ENCODE data around the gene POLR2C. TPM values are rescaled to one million over a fixed set of nuclear protein-coding genes. Genes with fewer than 3 reads are reported as not detected.

Gene POLR2C
- total and polyA plus RNA-seq, 10 of the 15 experiments (the other 5 are each of a cell fraction or from before 2014, with no cell fraction given): 26.9 to 93.0 (median 57.8) TPM

DNA sequence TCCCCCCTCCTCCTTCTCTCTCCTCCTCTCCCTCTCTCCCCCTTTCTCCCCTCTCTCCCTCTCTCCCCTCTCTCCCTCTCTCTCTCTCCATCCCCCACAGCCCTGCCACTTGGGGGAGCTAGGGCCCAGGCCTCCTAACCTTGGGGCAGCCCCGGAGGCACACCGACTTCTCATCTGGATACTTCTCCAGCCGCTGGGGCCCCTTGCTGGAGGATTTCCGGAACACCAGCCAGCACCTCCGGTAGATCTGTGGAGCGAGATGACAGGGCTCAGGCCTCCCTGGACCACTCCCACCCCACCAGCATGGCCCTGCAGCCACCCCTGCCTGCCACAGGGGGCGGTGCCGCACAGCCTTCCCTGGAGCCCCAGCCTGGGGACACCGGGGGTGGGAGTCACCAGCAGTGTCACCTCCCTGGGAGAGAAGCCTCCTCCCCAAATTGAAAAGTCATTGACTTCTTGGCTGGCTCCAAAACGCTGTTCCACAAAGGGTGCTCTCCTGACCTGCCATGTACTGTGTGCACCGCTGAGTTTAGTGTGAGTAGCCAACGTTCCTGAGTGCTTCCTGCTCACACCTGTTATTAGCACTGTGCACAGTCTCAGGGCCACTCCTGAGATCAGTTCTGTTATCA is 13.3 kb downstream of the POLR2C start (continued):
- TF ChIP-seq, protein P1, sequence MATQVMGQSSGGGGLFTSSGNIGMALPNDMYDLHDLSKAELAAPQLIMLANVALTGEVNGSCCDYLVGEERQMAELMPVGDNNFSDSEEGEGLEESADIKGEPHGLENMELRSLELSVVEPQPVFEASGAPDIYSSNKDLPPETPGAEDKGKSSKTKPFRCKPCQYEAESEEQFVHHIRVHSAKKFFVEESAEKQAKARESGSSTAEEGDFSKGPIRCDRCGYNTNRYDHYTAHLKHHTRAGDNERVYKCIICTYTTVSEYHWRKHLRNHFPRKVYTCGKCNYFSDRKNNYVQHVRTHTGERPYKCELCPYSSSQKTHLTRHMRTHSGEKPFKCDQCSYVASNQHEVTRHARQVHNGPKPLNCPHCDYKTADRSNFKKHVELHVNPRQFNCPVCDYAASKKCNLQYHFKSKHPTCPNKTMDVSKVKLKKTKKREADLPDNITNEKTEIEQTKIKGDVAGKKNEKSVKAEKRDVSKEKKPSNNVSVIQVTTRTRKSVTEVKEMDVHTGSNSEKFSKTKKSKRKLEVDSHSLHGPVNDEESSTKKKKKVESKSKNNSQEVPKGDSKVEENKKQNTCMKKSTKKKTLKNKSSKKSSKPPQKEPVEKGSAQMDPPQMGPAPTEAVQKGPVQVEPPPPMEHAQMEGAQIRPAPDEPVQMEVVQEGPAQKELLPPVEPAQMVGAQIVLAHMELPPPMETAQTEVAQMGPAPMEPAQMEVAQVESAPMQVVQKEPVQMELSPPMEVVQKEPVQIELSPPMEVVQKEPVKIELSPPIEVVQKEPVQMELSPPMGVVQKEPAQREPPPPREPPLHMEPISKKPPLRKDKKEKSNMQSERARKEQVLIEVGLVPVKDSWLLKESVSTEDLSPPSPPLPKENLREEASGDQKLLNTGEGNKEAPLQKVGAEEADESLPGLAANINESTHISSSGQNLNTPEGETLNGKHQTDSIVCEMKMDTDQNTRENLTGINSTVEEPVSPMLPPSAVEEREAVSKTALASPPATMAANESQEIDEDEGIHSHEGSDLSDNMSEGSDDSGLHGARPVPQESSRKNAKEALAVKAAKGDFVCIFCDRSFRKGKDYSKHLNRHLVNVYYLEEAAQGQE (IDR thresholded peaks at IDR 0.05; ENCODE audit: low read depth, low read length): no peak
- TF ChIP-seq, protein P2, sequence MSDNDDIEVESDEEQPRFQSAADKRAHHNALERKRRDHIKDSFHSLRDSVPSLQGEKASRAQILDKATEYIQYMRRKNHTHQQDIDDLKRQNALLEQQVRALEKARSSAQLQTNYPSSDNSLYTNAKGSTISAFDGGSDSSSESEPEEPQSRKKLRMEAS (IDR thresholded peaks at IDR 0.05; ENCODE audit: low read depth, low read length): no peak
- TF ChIP-seq SMC3 (IDR thresholded peaks at IDR 0.05; ENCODE audit: borderline replicate concordance, low read length) (peak; percentile 4; the same call in 1 of the 2 replicates), KAT2A (conservative IDR thresholded peaks at IDR 0.05; ENCODE audit: control insufficient read depth, low read depth, low read length) (no peak), HDGF (IDR thresholded peaks at IDR 0.05) (0 out of 2 replicates have a peak, but pooled peaks have one; percentile 40), IKZF1 (conservative IDR thresholded peaks at IDR 0.05) (0 out of 2 replicates have a peak, but pooled peaks have one; percentile 25), NFXL1 (IDR thresholded peaks at IDR 0.05; ENCODE audit: borderline replicate concordance) (no peak), RAD21 (IDR thresholded peaks at IDR 0.05; ENCODE audit: insufficient read depth, low read depth, low read length) (peak; percentile 54), BHLHE40 (IDR thresholded peaks at IDR 0.05; ENCODE audit: borderline replicate concordance in 1 of 2, low read depth in 2 of 2, low read length in 1 of 2) (0 out of 4 replicates have a peak, but pooled peaks of 1 of the 2 experiments have one; percentile 8), RUNX3 (IDR thresholded peaks at IDR 0.05; ENCODE audit: low read length) (no peak), DPF2 (IDR thresholded peaks at IDR 0.05) (0 out of 2 replicates have a peak, but pooled peaks have one; percentile 18), GATAD2B (conservative IDR thresholded peaks at IDR 0.05; ENCODE audit: low read depth) (no peak)
- TF ChIP-seq, protein P3, sequence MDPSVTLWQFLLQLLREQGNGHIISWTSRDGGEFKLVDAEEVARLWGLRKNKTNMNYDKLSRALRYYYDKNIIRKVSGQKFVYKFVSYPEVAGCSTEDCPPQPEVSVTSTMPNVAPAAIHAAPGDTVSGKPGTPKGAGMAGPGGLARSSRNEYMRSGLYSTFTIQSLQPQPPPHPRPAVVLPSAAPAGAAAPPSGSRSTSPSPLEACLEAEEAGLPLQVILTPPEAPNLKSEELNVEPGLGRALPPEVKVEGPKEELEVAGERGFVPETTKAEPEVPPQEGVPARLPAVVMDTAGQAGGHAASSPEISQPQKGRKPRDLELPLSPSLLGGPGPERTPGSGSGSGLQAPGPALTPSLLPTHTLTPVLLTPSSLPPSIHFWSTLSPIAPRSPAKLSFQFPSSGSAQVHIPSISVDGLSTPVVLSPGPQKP (IDR thresholded peaks at IDR 0.05; ENCODE audit: low read depth, low read length): no peak
- TF ChIP-seq, protein P4, sequence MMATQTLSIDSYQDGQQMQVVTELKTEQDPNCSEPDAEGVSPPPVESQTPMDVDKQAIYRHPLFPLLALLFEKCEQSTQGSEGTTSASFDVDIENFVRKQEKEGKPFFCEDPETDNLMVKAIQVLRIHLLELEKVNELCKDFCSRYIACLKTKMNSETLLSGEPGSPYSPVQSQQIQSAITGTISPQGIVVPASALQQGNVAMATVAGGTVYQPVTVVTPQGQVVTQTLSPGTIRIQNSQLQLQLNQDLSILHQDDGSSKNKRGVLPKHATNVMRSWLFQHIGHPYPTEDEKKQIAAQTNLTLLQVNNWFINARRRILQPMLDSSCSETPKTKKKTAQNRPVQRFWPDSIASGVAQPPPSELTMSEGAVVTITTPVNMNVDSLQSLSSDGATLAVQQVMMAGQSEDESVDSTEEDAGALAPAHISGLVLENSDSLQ (IDR thresholded peaks at IDR 0.05): 0 out of 2 replicates have a peak, but pooled peaks have one; percentile 24
- TF ChIP-seq, protein P5, sequence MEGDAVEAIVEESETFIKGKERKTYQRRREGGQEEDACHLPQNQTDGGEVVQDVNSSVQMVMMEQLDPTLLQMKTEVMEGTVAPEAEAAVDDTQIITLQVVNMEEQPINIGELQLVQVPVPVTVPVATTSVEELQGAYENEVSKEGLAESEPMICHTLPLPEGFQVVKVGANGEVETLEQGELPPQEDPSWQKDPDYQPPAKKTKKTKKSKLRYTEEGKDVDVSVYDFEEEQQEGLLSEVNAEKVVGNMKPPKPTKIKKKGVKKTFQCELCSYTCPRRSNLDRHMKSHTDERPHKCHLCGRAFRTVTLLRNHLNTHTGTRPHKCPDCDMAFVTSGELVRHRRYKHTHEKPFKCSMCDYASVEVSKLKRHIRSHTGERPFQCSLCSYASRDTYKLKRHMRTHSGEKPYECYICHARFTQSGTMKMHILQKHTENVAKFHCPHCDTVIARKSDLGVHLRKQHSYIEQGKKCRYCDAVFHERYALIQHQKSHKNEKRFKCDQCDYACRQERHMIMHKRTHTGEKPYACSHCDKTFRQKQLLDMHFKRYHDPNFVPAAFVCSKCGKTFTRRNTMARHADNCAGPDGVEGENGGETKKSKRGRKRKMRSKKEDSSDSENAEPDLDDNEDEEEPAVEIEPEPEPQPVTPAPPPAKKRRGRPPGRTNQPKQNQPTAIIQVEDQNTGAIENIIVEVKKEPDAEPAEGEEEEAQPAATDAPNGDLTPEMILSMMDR (IDR thresholded peaks at IDR 0.05 in 2 of 3, conservative IDR thresholded peaks at IDR 0.05 in 1 of 3; ENCODE audit: control insufficient read depth in 2 of 3, extremely low read depth in 1 of 3, insufficient read depth in 1 of 3, low read depth in 3 of 3, low read length in 3 of 3): peak; percentile 43 to 75 (median 73)
